Medulla oblongata (tissue), 1 donor: ENCODE results near the gene UBASH3B.
"Not testable (repeated sequence)": the region's sequence is repeated elsewhere in the genome, so short reads cannot be mapped to it uniquely, and the experiment has no call there.

Experiments used
- DNase-seq: peaks from one replicate; pipeline ENCODE4 v3.0.0-alpha.2; 2015; ENCODE audit errors: extremely low spot score

UBASH3B gene

DNA sequence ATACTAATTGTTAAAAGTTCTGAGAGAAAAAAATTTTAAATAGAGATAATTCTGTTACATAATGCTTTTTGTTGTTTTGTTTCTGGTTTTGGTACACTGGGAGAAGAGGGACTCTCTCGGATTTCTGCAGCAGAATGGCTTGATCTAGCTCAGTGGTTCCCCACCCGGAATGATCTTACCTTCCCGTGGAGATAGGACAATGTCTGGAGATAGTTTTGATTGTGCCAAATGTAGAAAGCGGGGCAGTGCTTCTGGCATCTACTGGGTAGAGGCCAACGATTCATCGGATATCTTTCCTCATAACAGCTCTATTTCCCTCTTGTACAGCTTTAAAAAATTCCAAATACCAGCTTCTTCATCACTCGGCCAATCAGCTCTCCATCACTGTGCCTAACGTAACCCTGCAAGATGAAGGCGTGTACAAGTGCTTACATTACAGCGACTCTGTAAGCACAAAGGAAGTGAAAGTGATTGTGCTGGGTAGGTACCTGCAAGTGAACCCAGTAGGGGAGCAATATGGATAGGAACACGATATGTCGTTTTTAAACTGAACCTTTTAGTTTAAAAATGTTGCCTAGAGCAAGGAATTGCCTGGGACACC lies 195.9 kb downstream of the UBASH3B start:
- no peak for DNase-seq

DNA sequence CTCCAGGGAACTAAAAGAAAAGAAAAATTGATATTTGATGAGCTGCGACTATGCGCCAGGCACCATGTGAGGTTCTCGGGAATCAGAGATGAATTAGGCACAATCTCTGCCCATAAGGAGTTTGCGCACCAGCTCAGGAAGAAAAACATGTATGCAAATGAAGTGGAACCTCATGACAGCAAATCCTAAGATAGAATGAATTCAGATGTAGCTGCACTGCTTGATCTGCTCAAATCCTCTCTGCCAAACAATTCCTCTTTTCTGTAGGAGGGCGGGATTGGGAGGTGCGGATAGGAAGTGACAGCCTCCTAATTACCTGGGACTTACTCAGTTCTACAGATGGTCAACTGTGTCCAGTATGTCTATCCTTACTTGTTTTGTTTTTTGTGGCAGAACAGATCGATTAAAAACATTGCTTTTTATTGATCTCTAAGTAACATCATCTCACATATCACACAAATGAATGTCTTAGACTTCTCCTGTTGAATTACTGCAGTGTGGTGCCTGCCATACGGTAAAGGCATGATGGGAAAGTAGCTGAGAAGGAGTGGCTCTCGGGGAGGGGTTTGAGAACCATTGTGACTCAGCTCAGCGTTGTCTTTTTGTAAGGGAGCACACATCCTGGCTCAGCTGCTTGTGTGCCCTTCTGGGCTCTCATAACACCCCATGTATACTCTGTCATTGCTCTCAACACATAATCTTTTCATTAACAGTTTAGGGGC lies 196.7 kb downstream of the UBASH3B start:
- no peak for DNase-seq

- DNase-seq: no peak
Observed at GRCh38 chr11:122852796-122853160, 197.3 kb downstream of the UBASH3B start.

DNA sequence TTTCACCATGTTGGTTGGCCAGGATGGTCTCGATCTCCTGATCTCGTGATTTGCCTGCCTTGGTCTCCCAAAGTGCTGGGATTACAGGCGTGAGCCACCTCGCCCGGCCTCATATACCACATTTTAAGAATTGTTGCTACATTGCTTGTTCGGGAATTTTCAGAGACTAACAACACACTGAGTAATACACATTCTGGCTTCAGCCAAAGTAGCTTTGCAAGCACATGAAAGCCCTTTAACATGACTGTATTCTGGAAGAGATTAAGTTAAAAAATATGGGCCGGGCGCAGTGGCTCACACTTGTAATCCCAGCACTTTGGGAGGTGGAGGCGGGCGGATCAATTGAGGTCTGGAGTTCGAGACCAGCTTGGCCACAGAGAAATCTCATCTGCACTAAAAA lies 197.7 kb downstream of the UBASH3B start:
- no peak for DNase-seq

DNA sequence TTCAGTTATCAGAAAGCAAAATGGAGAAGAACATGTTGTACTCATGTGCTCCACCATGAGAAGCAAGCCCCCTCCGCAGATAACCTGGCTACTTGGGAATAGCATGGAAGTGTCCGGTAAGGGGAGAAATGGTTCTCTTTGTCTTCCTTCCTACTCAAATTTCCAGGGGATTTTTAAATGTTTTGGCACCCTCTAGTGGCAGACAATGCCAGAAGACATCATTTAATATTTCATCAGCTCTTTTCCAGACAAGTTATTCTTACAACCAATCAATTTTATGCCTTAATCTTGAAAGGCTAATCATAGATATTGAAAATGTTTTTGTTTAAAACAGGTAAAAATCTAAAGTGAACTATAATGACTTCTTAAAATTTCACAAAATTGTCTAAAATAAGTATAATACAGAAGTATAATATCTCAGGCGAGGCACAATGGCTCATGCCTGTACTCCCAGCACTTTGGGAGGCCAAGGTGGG lies 198.5 kb downstream of the UBASH3B start:
- peak; percentile 90 for DNase-seq

- no peak for DNase-seq
Observed at GRCh38 chr11:122861631-122862030, 206.1 kb downstream of the UBASH3B start.

DNA sequence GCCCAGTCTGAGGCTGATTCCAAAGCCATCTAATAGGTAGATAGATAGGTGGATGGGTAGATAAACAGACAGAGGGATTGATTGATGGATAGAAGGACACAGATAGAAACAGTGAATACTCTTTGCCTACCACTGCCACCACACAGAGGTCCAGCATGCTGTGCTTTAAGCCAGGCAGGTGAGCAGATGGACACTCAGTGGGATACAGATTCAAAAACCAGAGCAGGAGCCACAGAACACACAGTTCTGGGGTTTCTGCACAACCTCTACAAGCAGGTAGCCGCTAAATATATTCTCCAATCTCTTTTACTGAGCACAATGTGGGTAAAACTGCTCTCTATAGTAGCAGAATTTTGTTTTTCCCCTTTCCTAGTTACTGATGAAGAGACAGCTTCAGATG lies 206.6 kb downstream of the UBASH3B start:
- DNase-seq: no peak

DNA sequence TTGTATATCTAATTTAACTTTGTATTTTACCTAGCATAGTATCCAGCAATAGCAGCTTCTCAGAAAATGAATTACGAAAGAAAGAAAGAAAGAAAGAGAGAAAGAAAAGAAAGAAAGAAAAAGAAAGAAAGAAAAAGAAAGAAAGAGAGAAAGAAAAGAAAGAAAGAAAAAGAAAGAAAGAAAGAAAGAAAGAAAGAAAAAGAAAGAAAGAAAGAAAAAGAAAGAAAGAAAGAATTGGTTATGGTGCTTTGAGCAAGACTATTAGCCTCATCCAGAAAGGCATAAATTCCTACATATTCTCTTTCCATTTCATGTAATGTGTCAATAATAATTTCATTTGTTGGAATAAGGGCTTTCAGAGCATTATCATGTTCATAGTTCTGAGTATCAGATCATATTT lies 207.6 kb downstream of the UBASH3B start:
- DNase-seq: not testable (repeated sequence)

DNA sequence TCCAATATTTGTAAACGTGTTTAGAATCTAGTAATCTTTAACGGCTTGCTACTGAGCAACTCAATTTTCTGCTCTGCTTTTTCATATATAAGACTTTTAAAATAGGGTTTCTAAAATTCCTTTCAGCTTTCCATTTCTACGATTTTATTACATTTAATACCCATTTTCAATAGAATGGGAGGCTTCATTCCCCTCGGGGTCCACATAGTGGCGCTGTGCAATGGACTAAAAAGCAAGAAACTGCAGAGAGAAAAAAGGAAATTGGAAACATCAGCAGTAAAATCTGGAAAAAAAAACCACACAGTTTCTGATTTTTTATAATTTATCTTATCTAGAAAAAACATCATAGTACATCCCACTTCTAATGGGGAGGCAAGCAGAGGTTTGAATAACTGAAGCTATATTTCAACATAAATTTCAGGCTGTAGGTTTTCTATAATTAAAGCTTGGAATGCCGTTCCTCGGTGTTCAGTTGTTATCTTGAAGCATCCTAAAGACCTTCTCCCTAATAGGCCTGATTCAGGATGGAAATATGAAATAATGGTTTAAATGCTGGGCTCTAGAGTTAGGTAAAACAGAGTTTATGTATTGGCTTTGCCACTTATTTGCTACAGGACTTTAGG lies 208.3 kb downstream of the UBASH3B start:
- peak; percentile 70 for DNase-seq
